Stomach (tissue), 4 donors: ENCODE measurements around the gene VIPAS39.

Source experiments
- POLR2A ChIP-seq, 4 donors: fragments of 450-650 bp; IDR thresholded peaks; one replicate each; pipeline ENCODE4 v1.6.1; 2016; ENCODE audit warnings: antibody characterized with exemption in 4 of 4, control low read depth in 2 of 4, mild to moderate bottlenecking in 1 of 4, moderate library complexity in 1 of 4
- POLR2AphosphoS5 ChIP-seq, 3 donors: sonication (generic); formaldehyde crosslinking; IDR thresholded peaks; one replicate each; pipeline ENCODE4 v1.6.1; 2016; ENCODE audit warnings: antibody characterized with exemption in 3 of 3
- TF ChIP-seq, protein P1 (sequence below), 7 experiments: fragments of 450-650 bp in 4 of 7; fragments of 200-600 bp in 3 of 7; sonication (generic) in 3 of 7; IDR thresholded peaks; one replicate each; pipeline ENCODE4 v1.5.1; 2016 to 2019; ENCODE audit warnings: antibody characterized with exemption in 7 of 7, control low read depth in 2 of 7, mild to moderate bottlenecking in 1 of 7

- TF ChIP-seq POLR2A (IDR thresholded peaks at IDR 0.05) (no peak), POLR2AphosphoS5 (IDR thresholded peaks at IDR 0.05) (no peak)
- TF ChIP-seq, protein P1, sequence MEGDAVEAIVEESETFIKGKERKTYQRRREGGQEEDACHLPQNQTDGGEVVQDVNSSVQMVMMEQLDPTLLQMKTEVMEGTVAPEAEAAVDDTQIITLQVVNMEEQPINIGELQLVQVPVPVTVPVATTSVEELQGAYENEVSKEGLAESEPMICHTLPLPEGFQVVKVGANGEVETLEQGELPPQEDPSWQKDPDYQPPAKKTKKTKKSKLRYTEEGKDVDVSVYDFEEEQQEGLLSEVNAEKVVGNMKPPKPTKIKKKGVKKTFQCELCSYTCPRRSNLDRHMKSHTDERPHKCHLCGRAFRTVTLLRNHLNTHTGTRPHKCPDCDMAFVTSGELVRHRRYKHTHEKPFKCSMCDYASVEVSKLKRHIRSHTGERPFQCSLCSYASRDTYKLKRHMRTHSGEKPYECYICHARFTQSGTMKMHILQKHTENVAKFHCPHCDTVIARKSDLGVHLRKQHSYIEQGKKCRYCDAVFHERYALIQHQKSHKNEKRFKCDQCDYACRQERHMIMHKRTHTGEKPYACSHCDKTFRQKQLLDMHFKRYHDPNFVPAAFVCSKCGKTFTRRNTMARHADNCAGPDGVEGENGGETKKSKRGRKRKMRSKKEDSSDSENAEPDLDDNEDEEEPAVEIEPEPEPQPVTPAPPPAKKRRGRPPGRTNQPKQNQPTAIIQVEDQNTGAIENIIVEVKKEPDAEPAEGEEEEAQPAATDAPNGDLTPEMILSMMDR (IDR thresholded peaks at IDR 0.05) = no peak
These were observed 18.8 kb downstream of the VIPAS39 start for GRCh38 chr14:77438596-77438995.
